ENCODE data around the gene KRT75. TPM values are rescaled to one million over a fixed set of nuclear protein-coding genes. Genes with fewer than 3 reads are reported as not detected.

KRT75 gene
- total RNA-seq, 2 donors from 2014 or later = not detected

GRCh38 chr12:52390739-52391617, 43.2 kb downstream of the KRT75 start:
- ATAC-seq (no peak), DNase-seq (no peak)
- peaks cover 2% of the 10 kb centered on the region for H3K4me1 Mint-ChIP-seq
- H3K4me3 Mint-ChIP-seq = no peak overlapping the region
- peaks cover 23% of the 10 kb centered on the region for H3K27me3 Mint-ChIP-seq
- no peaks in the 10 kb centered on the region for H3K9me3 ChIP-seq (ENCODE audit: control insufficient read depth, low read length, poor library complexity, severe bottlenecking)
- H3K27ac Mint-ChIP-seq = no peak overlapping the region
- H3K36me3 Mint-ChIP-seq (ENCODE audit: low read depth) = no peaks in the 10 kb centered on the region

- no peak overlapping the region for H3K4me3 Mint-ChIP-seq
- H3K36me3 Mint-ChIP-seq (ENCODE audit: low read depth) = no peaks in the 10 kb centered on the region
- H3K4me1 Mint-ChIP-seq = peaks cover 2% of the 10 kb centered on the region
- DNase-seq (no peak), ATAC-seq (no peak)
- H3K27ac Mint-ChIP-seq = no peak overlapping the region
- peaks cover 18% of the 10 kb centered on the region for H3K27me3 Mint-ChIP-seq
- no peaks in the 10 kb centered on the region for H3K9me3 ChIP-seq (ENCODE audit: control insufficient read depth, low read length, poor library complexity, severe bottlenecking)
These were observed 44.6 kb downstream of the KRT75 start for GRCh38 chr12:52389313-52390207.

GRCh38 chr12:52387859-52388258, 46.3 kb downstream of the KRT75 start:
- no peak overlapping the region for H3K4me3 Mint-ChIP-seq
- no peak for ATAC-seq
- H3K27ac Mint-ChIP-seq = no peak overlapping the region
- H3K27me3 Mint-ChIP-seq = peaks cover 8% of the 10 kb centered on the region
- H3K36me3 Mint-ChIP-seq (ENCODE audit: low read depth) = no peaks in the 10 kb centered on the region
- no peak for DNase-seq
- H3K9me3 ChIP-seq (ENCODE audit: control insufficient read depth, low read length, poor library complexity, severe bottlenecking) = no peaks in the 10 kb centered on the region
- peaks cover 5% of the 10 kb centered on the region for H3K4me1 Mint-ChIP-seq

GRCh38 chr12:52385226-52385702, 48.9 kb downstream of the KRT75 start, which contains the start of gene KRT84:
TSS of gene KRT84 (minus strand) at chr12:52385652. CDS start at chr12:52385585, 67 bp downstream.
- H3K27me3 Mint-ChIP-seq = peaks cover 14% of the 10 kb centered on the region
- H3K9me3 ChIP-seq (ENCODE audit: control insufficient read depth, low read length, poor library complexity, severe bottlenecking) = no peaks in the 10 kb centered on the region
- H3K36me3 Mint-ChIP-seq (ENCODE audit: low read depth) = no peaks in the 10 kb centered on the region
- DNase-seq (no peak), ATAC-seq (no peak)
- H3K4me1 Mint-ChIP-seq = peaks cover 6% of the 10 kb centered on the region
- H3K27ac Mint-ChIP-seq = no peak within 1 kb of the TSS
- H3K4me3 Mint-ChIP-seq = no peak within 1 kb of the TSS

GRCh38 chr12:52383331-52383730, 50.8 kb downstream of the KRT75 start:
- peaks cover 6% of the 10 kb centered on the region for H3K4me1 Mint-ChIP-seq
- DNase-seq = no peak
- no peaks in the 10 kb centered on the region for H3K36me3 Mint-ChIP-seq (ENCODE audit: low read depth)
- no peaks in the 10 kb centered on the region for H3K9me3 ChIP-seq (ENCODE audit: control insufficient read depth, low read length, poor library complexity, severe bottlenecking)
- no peak overlapping the region for H3K4me3 Mint-ChIP-seq
- H3K27me3 Mint-ChIP-seq = peaks cover 18% of the 10 kb centered on the region
- no peak for ATAC-seq
- no peak overlapping the region for H3K27ac Mint-ChIP-seq

GRCh38 chr12:52382854-52383253, 51.3 kb downstream of the KRT75 start:
- H3K27ac Mint-ChIP-seq = no peak overlapping the region
- no peaks in the 10 kb centered on the region for H3K9me3 ChIP-seq (ENCODE audit: control insufficient read depth, low read length, poor library complexity, severe bottlenecking)
- peaks cover 18% of the 10 kb centered on the region for H3K27me3 Mint-ChIP-seq
- no peaks in the 10 kb centered on the region for H3K36me3 Mint-ChIP-seq (ENCODE audit: low read depth)
- peaks cover 6% of the 10 kb centered on the region for H3K4me1 Mint-ChIP-seq
- ATAC-seq = peak; percentile 39
- DNase-seq = no peak
- H3K4me3 Mint-ChIP-seq = no peak overlapping the region

GRCh38 chr12:52381206-52381605, 53.0 kb downstream of the KRT75 start:
- ATAC-seq (no peak), DNase-seq (no peak)
- H3K9me3 ChIP-seq (ENCODE audit: control insufficient read depth, low read length, poor library complexity, severe bottlenecking) = no peaks in the 10 kb centered on the region
- peaks cover 33% of the 10 kb centered on the region for H3K27me3 Mint-ChIP-seq
- H3K4me1 Mint-ChIP-seq = peaks cover 6% of the 10 kb centered on the region
- H3K27ac Mint-ChIP-seq = no peak overlapping the region
- no peaks in the 10 kb centered on the region for H3K36me3 Mint-ChIP-seq (ENCODE audit: low read depth)
- H3K4me3 Mint-ChIP-seq = no peak overlapping the region

GRCh38 chr12:52380271-52380694, 53.9 kb downstream of the KRT75 start:
- Mint-ChIP-seq H3K4me1 (peaks cover 6% of the 10 kb centered on the region), H3K4me3 (no peak overlapping the region), H3K27ac (no peak overlapping the region), H3K36me3 (ENCODE audit: low read depth) (no peaks in the 10 kb centered on the region), H3K27me3 (peaks cover 40% of the 10 kb centered on the region)
- H3K9me3 ChIP-seq (ENCODE audit: control insufficient read depth, low read length, poor library complexity, severe bottlenecking) = no peaks in the 10 kb centered on the region
- DNase-seq (no peak), ATAC-seq (no peak)

GRCh38 chr12:52379536-52379935, 54.6 kb downstream of the KRT75 start:
- H3K36me3 Mint-ChIP-seq (ENCODE audit: low read depth) = no peaks in the 10 kb centered on the region
- DNase-seq (no peak), ATAC-seq (no peak)
- H3K4me3 Mint-ChIP-seq = no peak overlapping the region
- H3K27ac Mint-ChIP-seq = no peak overlapping the region
- no peaks in the 10 kb centered on the region for H3K9me3 ChIP-seq (ENCODE audit: control insufficient read depth, low read length, poor library complexity, severe bottlenecking)
- H3K4me1 Mint-ChIP-seq = peaks cover 6% of the 10 kb centered on the region
- peaks cover 40% of the 10 kb centered on the region for H3K27me3 Mint-ChIP-seq

GRCh38 chr12:52378091-52378490, 56.1 kb downstream of the KRT75 start:
- H3K4me3 Mint-ChIP-seq = no peak overlapping the region
- H3K27me3 Mint-ChIP-seq = peaks cover 40% of the 10 kb centered on the region
- ATAC-seq (no peak), DNase-seq (no peak)
- H3K4me1 Mint-ChIP-seq = peaks cover 5% of the 10 kb centered on the region
- H3K36me3 Mint-ChIP-seq (ENCODE audit: low read depth) = no peaks in the 10 kb centered on the region
- H3K9me3 ChIP-seq (ENCODE audit: control insufficient read depth, low read length, poor library complexity, severe bottlenecking) = no peaks in the 10 kb centered on the region
- H3K27ac Mint-ChIP-seq = no peak overlapping the region

- H3K9me3 ChIP-seq (ENCODE audit: control insufficient read depth, low read length, poor library complexity, severe bottlenecking) = no peaks in the 10 kb centered on the region
- H3K27me3 Mint-ChIP-seq = peaks cover 45% of the 10 kb centered on the region
- no peaks in the 10 kb centered on the region for H3K4me1 Mint-ChIP-seq
- no peak for ATAC-seq
- H3K4me3 Mint-ChIP-seq = no peak overlapping the region
- no peak for DNase-seq
- H3K27ac Mint-ChIP-seq = no peak overlapping the region
- no peaks in the 10 kb centered on the region for H3K36me3 Mint-ChIP-seq (ENCODE audit: low read depth)
These were observed 56.9 kb downstream of the KRT75 start for GRCh38 chr12:52377266-52377665.

Data from T-helper 17 cell (primary cell).